Measurements from ENCODE around the gene GALM.

The GALM gene

DNA sequence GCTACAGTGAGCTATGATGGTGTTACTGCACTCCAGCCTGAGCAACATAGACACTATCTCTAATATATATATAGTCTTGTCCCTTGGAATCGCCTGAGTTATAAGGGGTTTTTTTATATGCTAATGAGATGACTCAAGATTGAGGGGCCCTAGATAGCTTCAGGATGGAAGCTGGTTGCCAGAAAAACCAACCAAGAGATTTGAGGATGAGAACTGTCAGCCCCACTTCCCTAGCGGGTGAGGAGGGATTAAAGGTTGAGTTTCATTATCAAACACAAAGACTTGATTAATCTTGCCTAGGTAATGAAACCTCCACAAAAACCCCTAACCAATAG lies 12.6 kb upstream of the GALM start:
- no peaks in the 10 kb centered on the region for H3K27me3 ChIP-seq (ENCODE audit: insufficient read depth, low read depth, severe bottlenecking)
- H3K27ac ChIP-seq, result no peak overlapping the region
- H3K4me3 ChIP-seq (ENCODE audit: low read depth, low read length), result no peak overlapping the region
- H3K9me3 ChIP-seq (ENCODE audit: severe bottlenecking), result no peaks in the 10 kb centered on the region
- no peak for DNase-seq
- TF ChIP-seq, protein P1, sequence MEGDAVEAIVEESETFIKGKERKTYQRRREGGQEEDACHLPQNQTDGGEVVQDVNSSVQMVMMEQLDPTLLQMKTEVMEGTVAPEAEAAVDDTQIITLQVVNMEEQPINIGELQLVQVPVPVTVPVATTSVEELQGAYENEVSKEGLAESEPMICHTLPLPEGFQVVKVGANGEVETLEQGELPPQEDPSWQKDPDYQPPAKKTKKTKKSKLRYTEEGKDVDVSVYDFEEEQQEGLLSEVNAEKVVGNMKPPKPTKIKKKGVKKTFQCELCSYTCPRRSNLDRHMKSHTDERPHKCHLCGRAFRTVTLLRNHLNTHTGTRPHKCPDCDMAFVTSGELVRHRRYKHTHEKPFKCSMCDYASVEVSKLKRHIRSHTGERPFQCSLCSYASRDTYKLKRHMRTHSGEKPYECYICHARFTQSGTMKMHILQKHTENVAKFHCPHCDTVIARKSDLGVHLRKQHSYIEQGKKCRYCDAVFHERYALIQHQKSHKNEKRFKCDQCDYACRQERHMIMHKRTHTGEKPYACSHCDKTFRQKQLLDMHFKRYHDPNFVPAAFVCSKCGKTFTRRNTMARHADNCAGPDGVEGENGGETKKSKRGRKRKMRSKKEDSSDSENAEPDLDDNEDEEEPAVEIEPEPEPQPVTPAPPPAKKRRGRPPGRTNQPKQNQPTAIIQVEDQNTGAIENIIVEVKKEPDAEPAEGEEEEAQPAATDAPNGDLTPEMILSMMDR (IDR thresholded peaks at IDR 0.05; ENCODE audit: low read depth, low read length), result no peak
- no peaks in the 10 kb centered on the region for H3K36me3 ChIP-seq

DNA sequence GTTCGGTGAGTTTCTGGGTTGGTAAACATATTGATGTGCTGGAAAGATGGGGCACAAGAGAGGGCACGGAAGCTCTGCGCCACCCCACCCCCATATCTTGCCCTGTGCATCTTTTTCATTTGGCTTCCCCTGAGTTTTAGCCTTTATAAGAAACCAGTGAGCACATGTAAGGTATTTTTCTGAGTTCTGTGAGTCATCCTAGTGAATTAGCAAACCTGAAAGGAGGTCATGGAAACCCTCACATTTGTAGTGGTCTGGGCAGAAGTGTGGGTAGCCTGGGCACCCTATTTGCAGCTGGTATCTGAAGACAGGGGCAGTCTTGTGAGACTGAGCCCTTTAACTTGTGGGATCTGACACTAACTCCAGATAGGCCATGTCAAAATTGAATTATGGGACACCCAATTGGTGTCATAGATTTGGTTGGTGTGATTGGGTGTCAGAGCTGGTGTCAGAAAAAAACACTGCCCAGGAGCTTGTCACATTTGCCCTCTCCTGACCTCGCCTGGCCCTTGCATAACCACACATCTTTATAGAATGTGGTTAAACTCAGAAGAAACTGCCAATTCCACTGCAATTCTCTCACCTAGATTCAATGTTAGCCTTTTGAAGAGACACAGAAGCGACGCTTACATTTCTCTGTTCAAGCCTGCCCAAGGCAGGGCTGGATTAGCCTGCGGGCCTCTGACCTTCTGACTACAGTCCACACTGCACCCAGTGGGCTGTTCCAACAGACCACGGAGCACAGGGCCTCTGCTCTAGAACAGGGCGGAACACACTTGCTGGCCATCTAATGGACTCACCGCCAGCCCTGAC lies 12.0 kb upstream of the GALM start:
- Histone ChIP-seq H3K36me3 (no peaks in the 10 kb centered on the region), H3K4me3 (ENCODE audit: low read depth, low read length) (no peak overlapping the region), H3K27ac (no peak overlapping the region), H3K9me3 (ENCODE audit: severe bottlenecking) (no peaks in the 10 kb centered on the region), H3K27me3 (ENCODE audit: insufficient read depth, low read depth, severe bottlenecking) (no peaks in the 10 kb centered on the region)
- TF ChIP-seq, protein P1 (IDR thresholded peaks at IDR 0.05; ENCODE audit: low read depth, low read length), result no peak
- DNase-seq, result no peak

DNA sequence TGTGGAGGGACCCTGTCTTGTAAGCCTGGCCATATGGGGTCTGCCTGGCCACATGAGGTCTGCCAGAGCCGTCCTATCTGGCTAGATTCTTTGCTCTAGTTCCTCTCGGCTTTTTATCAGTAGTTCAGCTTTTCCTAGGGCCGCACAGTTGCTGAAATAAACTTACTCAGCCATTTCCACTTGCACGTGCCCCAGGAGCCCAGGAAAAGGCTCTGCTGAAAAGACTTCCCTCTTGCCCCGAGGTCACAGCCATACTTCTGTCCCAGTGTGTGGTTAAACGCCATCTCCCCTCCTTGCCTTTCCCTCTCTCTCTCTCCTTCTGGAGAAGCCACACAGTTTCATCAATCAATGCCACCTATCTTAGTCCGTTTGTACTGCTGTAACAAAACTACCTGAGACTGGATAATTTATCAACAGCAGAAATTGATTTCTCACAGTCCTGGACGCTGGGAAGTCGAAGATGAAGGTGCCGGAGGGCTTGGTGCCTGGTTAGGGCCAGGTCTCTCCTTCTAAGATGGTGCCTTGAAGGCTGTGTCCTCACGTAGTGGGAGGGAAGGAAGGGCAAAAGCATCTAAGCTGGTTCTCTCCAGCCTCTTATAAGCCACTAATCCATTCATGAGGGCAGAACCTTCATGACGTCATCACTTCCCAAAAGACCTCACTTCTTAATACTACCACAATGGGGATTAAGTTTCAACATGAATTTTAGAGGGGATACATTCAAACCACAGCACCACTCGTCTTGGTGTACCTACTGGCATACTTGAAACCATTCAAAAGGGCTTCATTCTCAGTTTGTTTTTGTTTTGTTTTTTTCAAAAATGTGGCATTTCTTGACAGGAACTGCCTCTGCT lies 11.2 kb upstream of the GALM start:
- H3K27ac ChIP-seq, result no peak overlapping the region
- no peaks in the 10 kb centered on the region for H3K27me3 ChIP-seq (ENCODE audit: insufficient read depth, low read depth, severe bottlenecking)
- TF ChIP-seq, protein P1 (IDR thresholded peaks at IDR 0.05; ENCODE audit: low read depth, low read length), result no peak
- no peak overlapping the region for H3K4me3 ChIP-seq (ENCODE audit: low read depth, low read length)
- no peak for DNase-seq
- no peaks in the 10 kb centered on the region for H3K36me3 ChIP-seq
- H3K9me3 ChIP-seq (ENCODE audit: severe bottlenecking), result no peaks in the 10 kb centered on the region

DNA sequence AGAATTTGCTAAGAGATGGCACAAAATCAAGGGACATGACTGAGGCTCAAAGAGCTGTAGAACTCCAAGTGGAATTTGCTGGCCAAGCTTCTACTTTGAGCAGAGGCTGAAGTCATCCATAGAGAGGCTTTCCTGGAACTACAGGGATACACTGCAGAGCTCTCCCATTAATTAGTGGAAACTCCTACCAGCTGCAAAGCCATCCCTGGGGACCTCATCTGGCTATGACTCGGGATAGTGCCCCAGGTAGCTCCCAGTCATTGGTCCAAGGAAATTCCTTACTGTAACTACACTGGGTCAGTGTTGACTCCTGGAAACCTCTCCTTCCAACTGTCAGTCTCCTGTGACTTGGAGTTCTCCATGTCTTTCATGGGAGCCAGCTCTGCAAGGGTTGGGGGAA lies 10.5 kb upstream of the GALM start:
- Histone ChIP-seq H3K27me3 (ENCODE audit: insufficient read depth, low read depth, severe bottlenecking) (no peaks in the 10 kb centered on the region), H3K27ac (no peak overlapping the region), H3K4me3 (ENCODE audit: low read depth, low read length) (no peak overlapping the region), H3K9me3 (ENCODE audit: severe bottlenecking) (no peaks in the 10 kb centered on the region), H3K36me3 (no peaks in the 10 kb centered on the region)
- TF ChIP-seq, protein P1 (IDR thresholded peaks at IDR 0.05; ENCODE audit: low read depth, low read length), result no peak
- no peak for DNase-seq

DNA sequence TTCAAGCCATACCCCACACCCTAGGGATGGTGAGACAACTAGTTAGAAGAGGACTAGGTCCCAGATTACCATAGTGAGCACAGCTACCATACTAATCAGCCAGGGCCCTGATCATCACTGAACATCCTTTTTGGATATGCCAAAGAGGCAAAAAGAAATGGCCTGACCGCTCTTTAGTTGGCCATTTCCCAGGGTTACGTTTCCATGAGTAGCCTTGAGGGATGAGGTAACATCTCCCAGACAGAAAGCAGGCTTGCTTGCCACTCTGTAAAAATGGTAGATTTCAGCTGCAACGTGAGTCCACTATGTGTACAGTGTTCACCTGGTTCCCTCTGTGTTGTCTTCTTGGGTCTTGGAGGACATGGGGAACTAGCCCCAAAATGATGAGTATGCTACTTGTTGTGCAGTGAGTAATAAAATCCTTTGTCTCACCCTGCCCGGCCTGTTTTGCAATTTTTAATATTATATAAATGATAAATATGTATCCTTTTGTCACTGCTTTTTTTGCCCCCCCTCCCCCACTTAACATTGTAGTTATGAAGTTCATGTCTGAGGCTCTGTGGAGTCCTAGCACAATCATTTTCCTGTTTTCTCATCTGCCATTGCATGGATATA lies 8.9 kb upstream of the GALM start:
- DNase-seq, result no peak
- TF ChIP-seq, protein P1 (IDR thresholded peaks at IDR 0.05; ENCODE audit: low read depth, low read length), result no peak
- H3K27ac ChIP-seq, result no peak overlapping the region
- no peak overlapping the region for H3K4me3 ChIP-seq (ENCODE audit: low read depth, low read length)
- H3K9me3 ChIP-seq (ENCODE audit: severe bottlenecking), result no peaks in the 10 kb centered on the region
- H3K36me3 ChIP-seq, result no peaks in the 10 kb centered on the region
- no peaks in the 10 kb centered on the region for H3K27me3 ChIP-seq (ENCODE audit: insufficient read depth, low read depth, severe bottlenecking)

Data from WERI-Rb-1 (cell line).